ENCODE data around the gene CELSR1. TPM values are rescaled to one million over a fixed set of nuclear protein-coding genes. Genes with fewer than 3 reads are reported as not detected.

CELSR1 gene
- total RNA-seq, 1 experiment from 2014 or later, result 19.6 TPM

- POLR2A ChIA-PET, result no interaction called here
- no peak for TF ChIP-seq YY1 (IDR thresholded peaks at IDR 0.05; ENCODE audit: extremely low read depth, insufficient replicate concordance, low read depth, low read length)
- no peak for TF ChIP-seq RAD21 (IDR thresholded peaks at IDR 0.05; ENCODE audit: low read depth)
- no peak for TF ChIP-seq CEBPB (IDR thresholded peaks at IDR 0.05; ENCODE audit: low read depth)
- TF ChIP-seq, protein P1, sequence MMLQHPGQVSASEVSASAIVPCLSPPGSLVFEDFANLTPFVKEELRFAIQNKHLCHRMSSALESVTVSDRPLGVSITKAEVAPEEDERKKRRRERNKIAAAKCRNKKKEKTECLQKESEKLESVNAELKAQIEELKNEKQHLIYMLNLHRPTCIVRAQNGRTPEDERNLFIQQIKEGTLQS (IDR thresholded peaks at IDR 0.05), result no peak
- no peak for TF ChIP-seq CBX3 (IDR thresholded peaks at IDR 0.05; ENCODE audit: low read depth)
- TF ChIP-seq ELF1 (IDR thresholded peaks at IDR 0.05; ENCODE audit: borderline replicate concordance, low read depth), result no peak
- TF ChIP-seq TCF7L2 (IDR thresholded peaks at IDR 0.05; ENCODE audit: borderline replicate concordance, extremely low read depth, insufficient read depth, insufficient read length), result no peak
- Histone ChIP-seq H3K4me3 (replicated peaks in 1 of 2; ENCODE audit: low read depth in 1 of 2, low read length in 2 of 2) (no peak overlapping the region), H4K20me1 (ENCODE audit: insufficient read depth) (no peaks in the 10 kb centered on the region), H3K9me3 (ENCODE audit: control insufficient read depth in 1 of 2, insufficient read depth in 1 of 2, low read depth in 1 of 2, low read length in 2 of 2) (no peaks in the 10 kb centered on the region), H3K9ac (ENCODE audit: low read length) (no peak overlapping the region), H3K9me2 (ENCODE audit: insufficient read depth) (no peaks in the 10 kb centered on the region), H3K4me2 (ENCODE audit: low read length) (no peak overlapping the region), H2AFZ (ENCODE audit: low read depth, low read length, poor library complexity, severe bottlenecking) (no peak overlapping the region), H3K36me3 (ENCODE audit: control insufficient read depth in 1 of 2, insufficient read depth in 2 of 2, low read length in 2 of 2) (no peaks in the 10 kb centered on the region), H3K27ac (ENCODE audit: low read depth, low read length) (no peak overlapping the region), H3K4me1 (ENCODE audit: control insufficient read depth in 1 of 2, insufficient read depth in 2 of 2, low read length in 2 of 2) (no peaks in the 10 kb centered on the region), H3K27me3 (ENCODE audit: insufficient read depth, low read length) (no peaks in the 10 kb centered on the region), H3K79me2 (ENCODE audit: insufficient read depth, low read length) (no peaks in the 10 kb centered on the region)
- DNase-seq (ENCODE audit: low read depth, low spot score), result no peak
- RAD21 ChIA-PET (ENCODE audit: low non-redundant PET in 1 of 2, low total read pairs in 2 of 2, uncharacterized antibody in 2 of 2, unreplicated experiment in 2 of 2), result no interaction called here
- intact Hi-C loops (cut with micrococcal nuclease), result no loop called here
- BruUV-seq (replicated peaks), result no TSS peak
- no peak for ATAC-seq
- CTCF ChIA-PET, result no interaction called here
Measured at GRCh38 chr22:46479046-46479445, 58.4 kb downstream of the CELSR1 start.

DNA sequence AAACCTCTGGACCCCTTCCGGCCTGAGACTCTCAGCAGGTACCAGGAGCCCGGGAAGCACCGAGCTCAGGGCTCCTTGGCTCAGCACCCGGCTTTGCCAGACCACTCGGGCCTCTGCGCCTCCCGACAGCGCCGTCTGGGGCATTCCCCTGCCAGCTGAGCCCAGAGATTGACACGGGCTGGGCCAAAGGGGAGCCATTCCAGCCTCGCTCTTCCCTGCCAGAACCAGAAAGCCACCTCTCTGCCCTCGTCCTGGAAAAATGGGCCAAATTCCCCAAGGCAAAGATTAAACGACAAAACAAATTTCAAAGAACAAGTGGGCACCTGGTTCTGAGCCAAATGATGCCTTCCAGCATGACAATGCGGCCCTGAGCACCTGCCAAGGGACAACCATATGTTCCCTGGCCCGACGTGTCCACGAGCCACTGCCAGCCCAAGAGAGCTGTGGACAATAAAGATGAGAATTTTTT is 59.3 kb downstream of the CELSR1 start:
- Histone ChIP-seq H4K20me1 (ENCODE audit: insufficient read depth) (no peaks in the 10 kb centered on the region), H3K4me1 (ENCODE audit: control insufficient read depth in 1 of 2, insufficient read depth in 2 of 2, low read length in 2 of 2) (no peaks in the 10 kb centered on the region), H3K79me2 (ENCODE audit: insufficient read depth, low read length) (no peaks in the 10 kb centered on the region), H3K9me3 (ENCODE audit: control insufficient read depth in 1 of 2, insufficient read depth in 1 of 2, low read depth in 1 of 2, low read length in 2 of 2) (no peaks in the 10 kb centered on the region), H3K4me3 (replicated peaks in 1 of 2; ENCODE audit: low read depth in 1 of 2, low read length in 2 of 2) (no peak overlapping the region), H3K36me3 (ENCODE audit: control insufficient read depth in 1 of 2, insufficient read depth in 2 of 2, low read length in 2 of 2) (no peaks in the 10 kb centered on the region), H3K9ac (ENCODE audit: low read length) (no peak overlapping the region), H3K9me2 (ENCODE audit: insufficient read depth) (no peaks in the 10 kb centered on the region), H3K27me3 (ENCODE audit: insufficient read depth, low read length) (no peaks in the 10 kb centered on the region), H3K4me2 (ENCODE audit: low read length) (no peak overlapping the region), H3K27ac (ENCODE audit: low read depth, low read length) (no peak overlapping the region), H2AFZ (ENCODE audit: low read depth, low read length, poor library complexity, severe bottlenecking) (no peak overlapping the region)
- no peak for DNase-seq (ENCODE audit: low read depth, low spot score)
- ATAC-seq, result no peak
- no TSS peak for BruUV-seq (replicated peaks)
- RAD21 ChIA-PET (ENCODE audit: low non-redundant PET in 1 of 2, low total read pairs in 2 of 2, uncharacterized antibody in 2 of 2, unreplicated experiment in 2 of 2), result no interaction called here
- POLR2A ChIA-PET, result no interaction called here
- TF ChIP-seq TCF7L2 (IDR thresholded peaks at IDR 0.05; ENCODE audit: borderline replicate concordance, extremely low read depth, insufficient read depth, insufficient read length), result no peak
- TF ChIP-seq JUND (IDR thresholded peaks at IDR 0.05), result no peak
- TF ChIP-seq SRF (IDR thresholded peaks at IDR 0.05; ENCODE audit: low read depth), result no peak
- no peak for TF ChIP-seq RAD21 (IDR thresholded peaks at IDR 0.05; ENCODE audit: low read depth)
- intact Hi-C loops (cut with micrococcal nuclease), result no loop called here
- CTCF ChIA-PET, result no interaction called here
